Fibroblast of lung (primary cell): Measurements from ENCODE around the gene WWC2. TPM values are rescaled to one million over a fixed set of nuclear protein-coding genes. Genes with fewer than 3 reads are reported as not detected.
A peak's percentile ranks its signal among the peaks of the same experiment; 100 is the strongest.

Source experiments
- DNase-seq, 2 donors: peaks; one replicate each; pipeline versions ENCODE4 v3.0.0 to v3.0.0-alpha.2; 2010; ENCODE audit warnings: low read depth in 2 of 2
- H2AFZ ChIP-seq: 2 replicates; pipeline ENCODE4 v1.5.1; 2012; ENCODE audit warnings: low read length, control low read depth, inconsistent platforms
- H3K27ac ChIP-seq: 2 replicates; pipeline ENCODE4 v1.5.1; 2011; ENCODE audit warnings: low read length, control low read depth; ENCODE audit not compliant: insufficient read depth
- H3K27me3 ChIP-seq: 2 replicates; pipeline ENCODE4 v1.5.1; 2011; ENCODE audit warnings: mild to moderate bottlenecking, low read length; ENCODE audit not compliant: control insufficient read depth, insufficient read depth
- H3K36me3 ChIP-seq: 2 replicates; pipeline ENCODE4 v1.5.1; 2011; ENCODE audit warnings: low read length; ENCODE audit not compliant: control insufficient read depth, insufficient read depth
- H3K4me1 ChIP-seq: 2 replicates; pipeline ENCODE4 v1.5.1; 2011; ENCODE audit warnings: low read length; ENCODE audit not compliant: control insufficient read depth, insufficient read depth; ENCODE audit errors: extremely low read depth
- H3K4me2 ChIP-seq: 2 replicates; pipeline ENCODE4 v1.5.1; 2011; ENCODE audit warnings: low read length, control low read depth; ENCODE audit not compliant: insufficient read depth; ENCODE audit errors: extremely low read depth
- H3K4me3 ChIP-seq, 4 experiments: fragments of 200-600 bp in 1 of 4; sonication (generic) in 1 of 4; replicated peaks in 1 of 4; 2 replicates each; pipeline ENCODE4 v1.5.1; 2011 to 2016; ENCODE audit warnings: low read length in 4 of 4, low read depth in 3 of 4, mild to moderate bottlenecking in 3 of 4, control low read depth in 2 of 4, inconsistent platforms in 1 of 4, mixed read lengths in 1 of 4; ENCODE audit not compliant: insufficient read depth in 1 of 4; ENCODE audit errors: control extremely low read depth in 1 of 4
- H3K79me2 ChIP-seq: 2 replicates; pipeline ENCODE4 v1.5.1; 2012; ENCODE audit warnings: mild to moderate bottlenecking, low read length, inconsistent platforms; ENCODE audit not compliant: control insufficient read depth, insufficient read depth
- H3K9ac ChIP-seq: 2 replicates; pipeline ENCODE4 v1.5.1; 2011; ENCODE audit warnings: mild to moderate bottlenecking, low read length, control low read depth; ENCODE audit not compliant: insufficient read depth
- H3K9me3 ChIP-seq: 2 replicates; pipeline ENCODE4 v1.5.1; 2012; ENCODE audit warnings: low read depth, low read length; ENCODE audit not compliant: control insufficient read depth, insufficient read depth
- H4K20me1 ChIP-seq: 2 replicates; pipeline ENCODE4 v1.5.1; 2011; ENCODE audit warnings: low read length; ENCODE audit not compliant: control insufficient read depth, insufficient read depth; ENCODE audit errors: extremely low read depth
- EZH2 ChIP-seq: IDR thresholded peaks from 2 replicates; pipeline ENCODE4 v1.5.1; 2012; ENCODE audit warnings: low read length, control low read depth, mild to moderate bottlenecking; ENCODE audit errors: missing control alignments
- polyA plus RNA-seq, 2 donors: library from polyadenylated mRNA; depleted of rRNA in 1 of 2; stranded (reverse) in 1 of 2; unstranded in 1 of 2; fragments of >200 nt; gene quantifications; 2 replicates each; pipeline ENCODE4 v1.2.1, GENCODE V29; 2011 to 2012; ENCODE audit warnings: missing spikeins in 1 of 2
- total RNA-seq: library from RNA; depleted of rRNA; stranded (reverse); fragments of >200 nt; gene quantifications from 2 replicates; pipeline ENCODE4 v1.2.1, GENCODE V29; 2014
- TF ChIP-seq, protein P1 (sequence below), 2 donors: IDR thresholded peaks in 1 of 2; conservative IDR thresholded peaks in 1 of 2; 1 replicate in 1 of 2; 2 replicates in 1 of 2; pipeline ENCODE4 v1.5.1; 2011 to 2012; ENCODE audit warnings: low read length in 2 of 2, control low read depth in 1 of 2, inconsistent platforms in 1 of 2, low read depth in 1 of 2, mild to moderate bottlenecking in 1 of 2

Gene WWC2
- total and polyA plus RNA-seq, 2 donors (not counting 1 experiment from before 2014, with no cell fraction given), result 31.6 to 34.0 TPM

DNA sequence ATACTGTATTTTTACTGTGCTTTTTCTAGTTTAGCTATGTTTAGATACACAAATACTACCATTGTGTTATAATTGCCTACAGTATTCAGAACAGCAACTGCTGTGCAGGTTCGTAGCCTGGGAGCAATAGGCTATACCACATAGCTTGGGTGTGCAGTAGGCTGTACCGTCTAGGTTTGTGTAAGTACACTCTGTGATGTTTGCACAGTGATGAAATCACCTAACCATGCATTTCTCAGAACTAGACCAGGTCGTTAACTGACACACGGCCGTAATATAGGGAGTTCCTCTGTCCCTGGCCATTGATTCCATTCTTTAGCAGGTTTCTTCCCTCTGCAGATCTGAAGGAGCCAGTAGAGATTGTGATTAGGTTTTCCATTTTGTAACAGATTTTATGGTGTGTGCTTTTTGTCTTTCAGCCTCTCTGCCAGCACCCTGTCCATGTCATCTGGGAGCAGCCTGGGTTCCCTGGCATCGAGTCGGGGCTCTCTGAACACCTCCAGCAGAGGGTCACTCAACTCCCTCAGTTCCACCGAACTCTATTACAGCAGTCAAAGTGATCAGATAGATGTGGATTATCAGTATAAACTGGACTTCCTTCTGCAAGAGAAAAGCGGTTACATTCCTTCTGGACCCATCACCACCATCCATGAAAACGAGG, 161.6 kb downstream of the WWC2 start:
- Histone ChIP-seq H3K27ac (no peak overlapping the region), H3K79me2 (no peaks in the 10 kb centered on the region), H3K27me3 (no peaks in the 10 kb centered on the region), H3K4me1 (peaks cover 16% of the 10 kb centered on the region), H3K4me2 (no peak overlapping the region), H4K20me1 (no peaks in the 10 kb centered on the region), H3K4me3 (no peak overlapping the region), H2AFZ (no peak overlapping the region), H3K9me3 (no peaks in the 10 kb centered on the region), H3K36me3 (peaks cover 10% of the 10 kb centered on the region), H3K9ac (no peak overlapping the region)
- no peak for DNase-seq
- no peak for TF ChIP-seq EZH2
- TF ChIP-seq, protein P1, sequence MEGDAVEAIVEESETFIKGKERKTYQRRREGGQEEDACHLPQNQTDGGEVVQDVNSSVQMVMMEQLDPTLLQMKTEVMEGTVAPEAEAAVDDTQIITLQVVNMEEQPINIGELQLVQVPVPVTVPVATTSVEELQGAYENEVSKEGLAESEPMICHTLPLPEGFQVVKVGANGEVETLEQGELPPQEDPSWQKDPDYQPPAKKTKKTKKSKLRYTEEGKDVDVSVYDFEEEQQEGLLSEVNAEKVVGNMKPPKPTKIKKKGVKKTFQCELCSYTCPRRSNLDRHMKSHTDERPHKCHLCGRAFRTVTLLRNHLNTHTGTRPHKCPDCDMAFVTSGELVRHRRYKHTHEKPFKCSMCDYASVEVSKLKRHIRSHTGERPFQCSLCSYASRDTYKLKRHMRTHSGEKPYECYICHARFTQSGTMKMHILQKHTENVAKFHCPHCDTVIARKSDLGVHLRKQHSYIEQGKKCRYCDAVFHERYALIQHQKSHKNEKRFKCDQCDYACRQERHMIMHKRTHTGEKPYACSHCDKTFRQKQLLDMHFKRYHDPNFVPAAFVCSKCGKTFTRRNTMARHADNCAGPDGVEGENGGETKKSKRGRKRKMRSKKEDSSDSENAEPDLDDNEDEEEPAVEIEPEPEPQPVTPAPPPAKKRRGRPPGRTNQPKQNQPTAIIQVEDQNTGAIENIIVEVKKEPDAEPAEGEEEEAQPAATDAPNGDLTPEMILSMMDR (conservative IDR thresholded peaks at IDR 0.05 in 1 of 2, IDR thresholded peaks at IDR 0.05 in 1 of 2; ENCODE audit: low read depth in 1 of 2, low read length in 2 of 2), result no peak

DNA sequence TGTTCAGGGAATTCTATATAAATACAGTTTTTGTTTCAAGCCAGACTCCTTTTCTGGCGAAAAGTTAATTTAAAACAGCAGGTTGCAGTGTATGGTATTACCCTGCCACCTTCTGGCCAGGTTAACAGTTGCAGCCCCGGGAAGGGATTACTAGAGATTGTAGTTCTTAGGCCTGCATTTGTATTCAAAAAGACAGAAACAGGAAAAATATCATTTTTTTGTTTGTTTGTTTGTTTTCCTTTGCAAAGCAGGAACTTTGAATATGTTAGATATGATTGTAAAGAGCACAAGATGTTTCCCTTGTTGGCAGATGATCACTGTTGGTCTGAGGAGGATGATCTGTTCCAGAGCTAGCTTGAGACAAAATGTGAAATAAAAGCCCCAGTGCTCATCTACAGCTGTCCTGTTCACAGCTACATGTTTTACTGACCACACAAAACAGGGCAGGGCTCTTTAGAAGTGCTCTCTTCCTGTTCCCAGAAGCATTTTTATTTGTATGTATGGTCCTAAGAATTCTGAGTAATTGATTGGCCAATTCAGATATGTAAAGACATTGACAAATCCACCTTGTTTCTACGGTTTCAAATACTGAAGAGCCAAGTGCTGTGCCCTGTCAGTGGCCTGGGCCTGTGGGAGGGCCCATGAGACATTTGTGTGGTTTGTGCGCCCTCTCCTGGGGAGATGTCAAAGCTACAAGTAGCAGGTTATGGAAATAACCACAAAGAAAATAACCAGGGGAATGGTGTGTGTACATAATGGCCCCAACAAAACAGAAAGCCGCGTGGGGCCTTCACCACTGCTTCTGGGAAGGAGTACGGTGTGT, 163.1 kb downstream of the WWC2 start:
- Histone ChIP-seq H3K4me1 (peaks cover 15% of the 10 kb centered on the region), H4K20me1 (no peaks in the 10 kb centered on the region), H3K27ac (peak overlapping the region; percentile 27), H3K4me3 (no peak overlapping the region), H3K9ac (no peak overlapping the region), H2AFZ (no peak overlapping the region), H3K9me3 (no peaks in the 10 kb centered on the region), H3K4me2 (peak overlapping the region; percentile 2), H3K79me2 (no peaks in the 10 kb centered on the region), H3K36me3 (peaks cover 10% of the 10 kb centered on the region), H3K27me3 (no peaks in the 10 kb centered on the region)
- DNase-seq, result peak; percentile 65 to 80
- TF ChIP-seq EZH2, result no peak
- TF ChIP-seq, protein P1 (conservative IDR thresholded peaks at IDR 0.05 in 1 of 2, IDR thresholded peaks at IDR 0.05 in 1 of 2; ENCODE audit: low read depth in 1 of 2, low read length in 2 of 2), result peak; percentile 84 to 87

DNA sequence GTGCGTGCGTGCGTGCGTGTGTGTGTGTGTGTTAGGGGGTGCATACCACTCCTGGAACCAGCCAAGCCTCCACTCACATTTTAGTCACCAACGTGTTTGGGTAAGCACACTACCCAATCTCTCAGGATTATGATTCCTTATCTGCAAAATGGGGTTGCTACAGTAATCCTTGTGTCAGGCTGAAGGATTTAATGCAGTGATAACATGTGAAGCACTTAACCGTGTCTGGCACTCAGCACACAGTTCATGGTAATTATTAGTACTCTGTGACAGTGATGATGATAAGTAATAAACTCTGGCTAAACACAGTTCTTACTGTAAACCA, 163.7 kb downstream of the WWC2 start:
- H3K27ac ChIP-seq, result peak overlapping the region; percentile 27
- peaks cover 15% of the 10 kb centered on the region for H3K4me1 ChIP-seq
- H3K36me3 ChIP-seq, result peaks cover 9% of the 10 kb centered on the region
- no peaks in the 10 kb centered on the region for H3K79me2 ChIP-seq
- no peak for DNase-seq
- no peak overlapping the region for H3K4me2 ChIP-seq
- no peak overlapping the region for H3K9ac ChIP-seq
- no peaks in the 10 kb centered on the region for H3K9me3 ChIP-seq
- H2AFZ ChIP-seq, result no peak overlapping the region
- no peak for TF ChIP-seq EZH2
- TF ChIP-seq, protein P1 (conservative IDR thresholded peaks at IDR 0.05 in 1 of 2, IDR thresholded peaks at IDR 0.05 in 1 of 2; ENCODE audit: low read depth in 1 of 2, low read length in 2 of 2), result no peak
- no peak overlapping the region for H3K4me3 ChIP-seq
- H4K20me1 ChIP-seq, result no peaks in the 10 kb centered on the region
- H3K27me3 ChIP-seq, result no peaks in the 10 kb centered on the region
